GM12878 (cell line): ENCODE data around the gene PPCS. TPM values are rescaled to one million over a fixed set of nuclear protein-coding genes. Genes with fewer than 3 reads are reported as not detected.

ENCODE experiments used
- ATAC-seq: fragments of 200-7000 bp; cut with Tn5 transposase; 3 replicates; pipeline ENCODE4 v1.9.1; 2020; ENCODE audit warnings: mild to moderate bottlenecking, moderate library complexity
- BruUV-seq: library from RNA; stranded (reverse); fragments of 400-500 nt; replicated peaks from 2 replicates; lab custom pipeline; 2021; lab: Mats Ljungman, UMichigan
- CTCF ChIA-PET: fragments of 300-600 bp; sonication (Branson Sonifier 250); formaldehyde crosslinking; extraction: SDS; loops from one replicate; lab custom pipeline; 2021; ENCODE audit warnings: inconsistent platforms; lab: Yijun Ruan, JAX
- POLR2A ChIA-PET: fragments of 350-600 bp; formaldehyde crosslinking; extraction: SDS; loops from one replicate; lab custom pipeline; 2021; ENCODE audit warnings: inconsistent platforms; lab: Charles Lee
- RAD21 ChIA-PET: fragments of 300-600 bp; sonication (Branson Sonifier 250); formaldehyde crosslinking; loops from one replicate; lab custom pipeline; 2023; ENCODE audit warnings: antibody characterized with exemption; ENCODE audit not compliant: unreplicated experiment; lab: Charles Lee
- SMC1A ChIA-PET: fragments of 300-600 bp; sonication (Branson Sonifier 250); formaldehyde crosslinking; loops from one replicate; lab custom pipeline; 2023; ENCODE audit not compliant: unreplicated experiment, uncharacterized antibody; lab: Charles Lee
- DNase-seq: peaks from one replicate; pipeline ENCODE4 v3.0.0-alpha.2; 2011; ENCODE audit warnings: low read depth, low spot score
- FAIRE-seq: peaks from 3 replicates; lab custom pipeline; 2011; peaks lifted over from hg19 to GRCh38; lab: Jason Lieb, UNC
- H2AFZ ChIP-seq: 2 replicates; pipeline ENCODE4 v1.6.0; 2011; ENCODE audit warnings: low read depth, low read length, control low read depth; ENCODE audit not compliant: control insufficient read depth
- H3K27ac ChIP-seq: 2 replicates; pipeline ENCODE4 v1.5.1; 2011; ENCODE audit warnings: control low read depth; ENCODE audit not compliant: control insufficient read depth, insufficient read depth
- H3K27me3 ChIP-seq, 2 experiments: replicated peaks in 1 of 2; 2 replicates each; pipeline versions ENCODE4 v1.6.0 to v1.6.1; 2011; ENCODE audit warnings: low read length in 1 of 2; ENCODE audit not compliant: control insufficient read depth in 2 of 2, insufficient read depth in 2 of 2
- H3K36me3 ChIP-seq, 2 experiments: 2 replicates each; pipeline ENCODE4 v1.5.1; 2011; ENCODE audit warnings: low read length in 1 of 2; ENCODE audit not compliant: control insufficient read depth in 2 of 2, insufficient read depth in 2 of 2
- H3K4me1 ChIP-seq: 2 replicates; pipeline ENCODE4 v1.6.1; 2011; ENCODE audit warnings: mild to moderate bottlenecking, low read length, moderate library complexity, mixed read lengths; ENCODE audit not compliant: control insufficient read depth, insufficient read depth
- H3K4me2 ChIP-seq: 2 replicates; pipeline ENCODE4 v1.6.0; 2011; ENCODE audit warnings: control low read depth; ENCODE audit not compliant: control insufficient read depth, insufficient read depth
- H3K4me3 ChIP-seq: fragments of 200-600 bp; sonication (generic); 2 replicates; pipeline ENCODE4 v1.5.1; 2016
- H3K79me2 ChIP-seq: 2 replicates; pipeline ENCODE4 v1.6.0; 2011; ENCODE audit warnings: low read length; ENCODE audit not compliant: control insufficient read depth, insufficient read depth
- H3K9ac ChIP-seq: 2 replicates; pipeline ENCODE4 v1.8.0; 2011; ENCODE audit warnings: low read length, control low read depth, mixed read lengths; ENCODE audit not compliant: control insufficient read depth, insufficient read depth
- H3K9me3 ChIP-seq: replicated peaks from 3 replicates; pipeline ENCODE4 v1.5.1; 2011; ENCODE audit warnings: mild to moderate bottlenecking, low read length; ENCODE audit not compliant: control insufficient read depth, insufficient read depth
- H4K20me1 ChIP-seq: 2 replicates; pipeline ENCODE4 v1.6.0; 2011; ENCODE audit not compliant: control insufficient read depth, insufficient read depth
- CUX1 ChIP-seq: IDR thresholded peaks from 2 replicates; pipeline ENCODE4 v1.6.1; 2012; ENCODE audit warnings: improper control_type of control experiment, low read depth, low read length; ENCODE audit not compliant: insufficient replicate concordance
- ETV6 ChIP-seq, 2 experiments: fragments of 450-650 bp in 1 of 2; IDR thresholded peaks in 1 of 2; conservative IDR thresholded peaks in 1 of 2; 2 replicates each; pipeline ENCODE4 v1.6.1; 2014; ENCODE audit warnings: antibody characterized with exemption in 1 of 2, borderline replicate concordance in 1 of 2, low read depth in 1 of 2, mild to moderate bottlenecking in 1 of 2, moderate library complexity in 1 of 2
- MTA2 ChIP-seq: fragments of 450-650 bp; IDR thresholded peaks from 2 replicates; pipeline ENCODE4 v1.6.1; 2016; ENCODE audit warnings: low read depth, mild to moderate bottlenecking, moderate library complexity
- NFYB ChIP-seq: IDR thresholded peaks from 2 replicates; pipeline ENCODE4 v1.6.1; 2011; ENCODE audit warnings: low read depth, mild to moderate bottlenecking, low read length, improper control_type of control experiment, moderate library complexity; ENCODE audit not compliant: insufficient read depth
- SMAD1 ChIP-seq: fragments of 450-650 bp; IDR thresholded peaks from 2 replicates; pipeline ENCODE4 v1.6.1; 2018; ENCODE audit warnings: mild to moderate bottlenecking, low read depth; ENCODE audit not compliant: partially characterized antibody
- SPI1 ChIP-seq: IDR thresholded peaks from 2 replicates; pipeline ENCODE4 v1.6.1; 2011; ENCODE audit warnings: low read depth, mild to moderate bottlenecking, low read length, moderate library complexity, borderline replicate concordance; ENCODE audit not compliant: insufficient read depth
- TCF3 ChIP-seq: IDR thresholded peaks from 2 replicates; pipeline ENCODE4 v1.6.1; 2012; ENCODE audit warnings: low read depth, mild to moderate bottlenecking, low read length, borderline replicate concordance; ENCODE audit not compliant: insufficient read depth
- ZNF24 ChIP-seq: fragments of 450-650 bp; IDR thresholded peaks from 2 replicates; pipeline ENCODE4 v1.6.1; 2017; ENCODE audit warnings: antibody characterized with exemption, mild to moderate bottlenecking
- ZNF384 ChIP-seq: IDR thresholded peaks from 2 replicates; pipeline ENCODE4 v1.6.1; 2012; ENCODE audit warnings: low read depth, mild to moderate bottlenecking, low read length, improper control_type of control experiment, borderline replicate concordance
- ZZZ3 ChIP-seq: IDR thresholded peaks from 2 replicates; pipeline ENCODE4 v1.6.1; 2011; ENCODE audit warnings: low read depth; ENCODE audit not compliant: control insufficient read depth, insufficient read length
- WGBS: methylation state at CpG from one replicate; pipeline ENCODE4 v1.1.6; 2016; ENCODE audit warnings: low lambda C conversion rate; ENCODE audit not compliant: insufficient replicate concordance, insufficient coverage; ENCODE audit errors: missing lambda C conversion rate; 5-methylcytosine and 5-hydroxymethylcytosine counted together
- in situ Hi-C: fragments of 300-500 bp; cut with MboI; formaldehyde crosslinking; loops from 9 replicates; pipeline ENCODE4 v1.14.3; 2018; ENCODE audit warnings: mixed read lengths
- intact Hi-C: fragments of 100-400 bp; cut with micrococcal nuclease; formaldehyde crosslinking; loops from one replicate; pipeline ENCODE4 v1.14.2; 2022; ENCODE audit not compliant: unreplicated experiment
- polyA plus RNA-seq, 11 experiments: library from polyadenylated mRNA; depleted of rRNA in 4 of 11; unstranded in 6 of 11; stranded (reverse) in 5 of 11; fragments of >200 nt; fragmentation: Nextera tagmentation in 4 of 11; fragmentation: Illumina TruSeq in 1 of 11; extraction: Ambion mirVana in 4 of 11; extraction: Trizol in 1 of 11; gene quantifications; 1 replicate in 1 of 11; 2 replicates in 10 of 11; pipeline versions ENCODE4 v1.2.1 to v1.2.3, GENCODE V29; 2011 to 2016; ENCODE audit warnings: inconsistent platforms in 2 of 11, missing spikeins in 2 of 11, low read depth in 1 of 11
- total RNA-seq, 4 experiments: library from RNA; depleted of rRNA in 3 of 4; stranded (reverse); fragments of >200 nt in 3 of 4; fragmentation: Illumina TruSeq in 1 of 4; extraction: Trizol in 1 of 4; gene quantifications; 2 replicates each; pipeline versions ENCODE4 v1.2.1 to v1.2.3, GENCODE V29; 2013 to 2021
- TF ChIP-seq, protein P1 (sequence below): fragments of 450-650 bp; formaldehyde crosslinking; IDR thresholded peaks from 2 replicates; pipeline ENCODE4 v1.4.0; 2020; ENCODE audit warnings: mild to moderate bottlenecking, moderate library complexity

Gene PPCS
- total and polyA plus RNA-seq, 10 of the 15 experiments (the other 5 are each of a cell fraction or from before 2014, with no cell fraction given) = 35.6 to 79.4 (median 51.9) TPM

- no peak for FAIRE-seq
- H3K27me3 ChIP-seq = no peaks in the 10 kb centered on the region
- ChIA-PET SMC1A (no interaction called here), POLR2A (no interaction called here), RAD21 (no interaction called here), CTCF (no interaction called here)
- H3K27ac ChIP-seq = no peak overlapping the region
- WGBS = 70% methylated on average over 3 of the region's 3 CpGs
- no peak overlapping the region for H2AFZ ChIP-seq
- no peak overlapping the region for H3K9ac ChIP-seq
- no peak for ATAC-seq
- intact Hi-C loops (no loop called here), in situ Hi-C loops (no loop called here)
- H3K4me3 ChIP-seq = no peak overlapping the region
- no peaks in the 10 kb centered on the region for H3K79me2 ChIP-seq
- no peaks in the 10 kb centered on the region for H3K4me1 ChIP-seq
- no peaks in the 10 kb centered on the region for H3K36me3 ChIP-seq
- TF ChIP-seq NFYB (no peak), TCF3 (no peak), ZNF24 (no peak), SMAD1 (no peak), SPI1 (no peak), ZNF384 (no peak), ZZZ3 (no peak), ETV6 (conservative IDR thresholded peaks at IDR 0.05 in 1 of 2, IDR thresholded peaks at IDR 0.05 in 1 of 2; ENCODE audit: borderline replicate concordance in 1 of 2, low read depth in 1 of 2) (no peak), MTA2 (no peak), CUX1 (no peak)
- TF ChIP-seq, protein P1, sequence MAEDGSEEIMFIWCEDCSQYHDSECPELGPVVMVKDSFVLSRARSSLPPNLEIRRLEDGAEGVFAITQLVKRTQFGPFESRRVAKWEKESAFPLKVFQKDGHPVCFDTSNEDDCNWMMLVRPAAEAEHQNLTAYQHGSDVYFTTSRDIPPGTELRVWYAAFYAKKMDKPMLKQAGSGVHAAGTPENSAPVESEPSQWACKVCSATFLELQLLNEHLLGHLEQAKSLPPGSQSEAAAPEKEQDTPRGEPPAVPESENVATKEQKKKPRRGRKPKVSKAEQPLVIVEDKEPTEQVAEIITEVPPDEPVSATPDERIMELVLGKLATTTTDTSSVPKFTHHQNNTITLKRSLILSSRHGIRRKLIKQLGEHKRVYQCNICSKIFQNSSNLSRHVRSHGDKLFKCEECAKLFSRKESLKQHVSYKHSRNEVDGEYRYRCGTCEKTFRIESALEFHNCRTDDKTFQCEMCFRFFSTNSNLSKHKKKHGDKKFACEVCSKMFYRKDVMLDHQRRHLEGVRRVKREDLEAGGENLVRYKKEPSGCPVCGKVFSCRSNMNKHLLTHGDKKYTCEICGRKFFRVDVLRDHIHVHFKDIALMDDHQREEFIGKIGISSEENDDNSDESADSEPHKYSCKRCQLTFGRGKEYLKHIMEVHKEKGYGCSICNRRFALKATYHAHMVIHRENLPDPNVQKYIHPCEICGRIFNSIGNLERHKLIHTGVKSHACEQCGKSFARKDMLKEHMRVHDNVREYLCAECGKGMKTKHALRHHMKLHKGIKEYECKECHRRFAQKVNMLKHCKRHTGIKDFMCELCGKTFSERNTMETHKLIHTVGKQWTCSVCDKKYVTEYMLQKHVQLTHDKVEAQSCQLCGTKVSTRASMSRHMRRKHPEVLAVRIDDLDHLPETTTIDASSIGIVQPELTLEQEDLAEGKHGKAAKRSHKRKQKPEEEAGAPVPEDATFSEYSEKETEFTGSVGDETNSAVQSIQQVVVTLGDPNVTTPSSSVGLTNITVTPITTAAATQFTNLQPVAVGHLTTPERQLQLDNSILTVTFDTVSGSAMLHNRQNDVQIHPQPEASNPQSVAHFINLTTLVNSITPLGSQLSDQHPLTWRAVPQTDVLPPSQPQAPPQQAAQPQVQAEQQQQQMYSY (CRISPR knock-in tag) = no peak
- no peaks in the 10 kb centered on the region for H3K9me3 ChIP-seq
- BruUV-seq = no TSS peak
- no peaks in the 10 kb centered on the region for H4K20me1 ChIP-seq
- DNase-seq = no peak
- H3K4me2 ChIP-seq = no peak overlapping the region
Measured at GRCh38 chr1:42490237-42490636, 33.9 kb downstream of the PPCS start.
